GM10248 (cell line): ENCODE data around the gene RBM20.

Experiments used
- CTCF ChIA-PET: fragments of 300-600 bp; sonication (Branson Sonifier 250); formaldehyde crosslinking; extraction: SDS; loops from one replicate; lab custom pipeline; 2021; ENCODE audit warnings: antibody characterized with exemption; lab: Yijun Ruan, JAX
- POLR2A ChIA-PET: fragments of 350-650 bp; sonication (Branson Sonifier 250); formaldehyde crosslinking; extraction: SDS; loops from one replicate; lab custom pipeline; 2020; ENCODE audit warnings: antibody characterized with exemption; lab: Yijun Ruan, JAX
- DNase-seq: peaks from one replicate; pipeline ENCODE4 v3.0.0; 2012; ENCODE audit errors: extremely low spot score
- TF ChIP-seq, protein P1 (sequence below): IDR thresholded peaks from 2 replicates; pipeline ENCODE4 v1.5.1; 2012; ENCODE audit warnings: mild to moderate bottlenecking, low read depth; ENCODE audit errors: extremely low read depth, missing control alignments, control extremely low read depth

The RBM20 gene

DNA sequence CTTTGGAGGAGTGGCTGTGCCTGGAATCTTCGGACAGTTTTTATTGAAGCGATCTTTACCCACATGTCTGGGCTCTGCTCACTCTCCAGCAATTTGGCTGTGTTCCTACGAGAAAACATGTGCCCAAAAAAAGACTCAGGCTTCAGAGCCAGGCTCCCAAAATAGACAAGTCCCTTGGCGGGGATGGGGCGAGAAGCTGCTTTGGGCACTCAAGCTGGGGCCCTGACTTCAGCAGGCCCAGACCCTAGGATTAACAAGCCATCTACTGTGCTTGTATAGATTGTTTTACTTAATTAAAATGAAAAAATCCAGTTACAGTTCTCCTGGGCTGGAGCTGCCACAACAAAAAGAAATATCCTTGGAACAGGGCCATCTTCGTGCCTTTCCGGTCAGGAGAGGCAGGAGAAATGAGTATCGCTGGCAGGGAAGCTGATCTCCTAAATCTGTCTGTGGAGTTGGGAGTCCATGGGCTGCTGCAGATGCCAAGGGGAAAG lies 176.2 kb downstream of the RBM20 start:
- DNase-seq: no peak
- CTCF ChIA-PET: interaction anchor here (0.7 to 8.0 kb wide), 4 partner anchors 13 to 24 kb away, joined by 3 to 55 read pairs (median 3); no protein-coding TSS in a partner anchor
- POLR2A ChIA-PET: no interaction called here
- TF ChIP-seq, protein P1, sequence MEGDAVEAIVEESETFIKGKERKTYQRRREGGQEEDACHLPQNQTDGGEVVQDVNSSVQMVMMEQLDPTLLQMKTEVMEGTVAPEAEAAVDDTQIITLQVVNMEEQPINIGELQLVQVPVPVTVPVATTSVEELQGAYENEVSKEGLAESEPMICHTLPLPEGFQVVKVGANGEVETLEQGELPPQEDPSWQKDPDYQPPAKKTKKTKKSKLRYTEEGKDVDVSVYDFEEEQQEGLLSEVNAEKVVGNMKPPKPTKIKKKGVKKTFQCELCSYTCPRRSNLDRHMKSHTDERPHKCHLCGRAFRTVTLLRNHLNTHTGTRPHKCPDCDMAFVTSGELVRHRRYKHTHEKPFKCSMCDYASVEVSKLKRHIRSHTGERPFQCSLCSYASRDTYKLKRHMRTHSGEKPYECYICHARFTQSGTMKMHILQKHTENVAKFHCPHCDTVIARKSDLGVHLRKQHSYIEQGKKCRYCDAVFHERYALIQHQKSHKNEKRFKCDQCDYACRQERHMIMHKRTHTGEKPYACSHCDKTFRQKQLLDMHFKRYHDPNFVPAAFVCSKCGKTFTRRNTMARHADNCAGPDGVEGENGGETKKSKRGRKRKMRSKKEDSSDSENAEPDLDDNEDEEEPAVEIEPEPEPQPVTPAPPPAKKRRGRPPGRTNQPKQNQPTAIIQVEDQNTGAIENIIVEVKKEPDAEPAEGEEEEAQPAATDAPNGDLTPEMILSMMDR: no peak

GRCh38 chr10:110821508-110821907 lies 177.4 kb downstream of the RBM20 start:
- DNase-seq: no peak
- TF ChIP-seq, protein P1: no peak
- ChIA-PET CTCF (interaction anchor here (0.6 to 8.0 kb wide), 7 partner anchors 13 to 149 kb away, joined by 3 to 55 read pairs (median 3); no protein-coding TSS in a partner anchor), POLR2A (interaction anchor here (1.2 kb wide), 1 partner anchor 21 kb away, joined by 4 read pairs; no protein-coding TSS in a partner anchor)

DNA sequence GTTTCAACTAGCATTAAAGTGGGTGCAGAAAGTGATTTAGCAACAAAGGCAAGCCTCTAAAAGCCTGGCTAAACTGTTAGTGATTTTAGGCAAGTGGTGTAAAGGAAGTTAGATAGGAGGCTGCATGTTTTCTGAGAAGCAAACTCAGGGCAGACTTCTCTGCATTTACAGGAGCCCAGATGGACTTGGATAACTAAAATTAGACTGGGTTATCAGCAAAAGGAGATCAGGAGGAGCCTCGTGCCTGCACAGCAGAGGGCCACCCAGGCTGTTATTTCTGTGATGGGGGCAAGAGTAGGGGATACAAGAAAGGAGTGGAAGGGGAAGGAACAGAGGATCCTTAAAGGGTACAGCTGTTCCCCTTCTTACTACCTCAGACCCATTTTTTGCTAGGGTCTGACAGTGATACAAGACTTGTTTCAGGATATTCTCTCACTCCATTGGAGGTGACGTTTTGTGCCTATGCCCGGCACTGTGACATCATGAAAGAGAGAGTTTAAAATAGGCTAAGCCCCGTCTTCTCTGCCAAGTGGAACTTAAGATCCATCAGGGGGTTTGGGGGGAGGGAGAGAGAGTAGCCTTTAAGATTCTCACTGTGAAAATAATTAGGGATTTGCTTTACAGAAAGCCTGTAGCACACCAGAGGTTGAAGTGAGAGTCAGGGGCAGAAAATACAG lies 178.0 kb downstream of the RBM20 start:
- TF ChIP-seq, protein P1: no peak
- CTCF ChIA-PET: interaction anchor here (1.1 to 8.0 kb wide), 7 partner anchors 15 to 150 kb away, joined by 3 to 55 read pairs (median 3); no protein-coding TSS in a partner anchor
- POLR2A ChIA-PET: interaction anchor here (1.2 kb wide), 1 partner anchor 20 kb away, joined by 4 read pairs; no protein-coding TSS in a partner anchor
- DNase-seq: no peak

GRCh38 chr10:110822712-110823311 lies 178.7 kb downstream of the RBM20 start:
- CTCF ChIA-PET: interaction anchor here (1.1 to 8.0 kb wide), 8 partner anchors 10 to 150 kb away, joined by 3 to 55 read pairs (median 3); no protein-coding TSS in a partner anchor
- DNase-seq: no peak
- TF ChIP-seq, protein P1: no peak
- POLR2A ChIA-PET: no interaction called here

GRCh38 chr10:110824152-110824441 lies 180.0 kb downstream of the RBM20 start:
- TF ChIP-seq, protein P1: no peak
- CTCF ChIA-PET: interaction anchor here (0.9 to 8.0 kb wide), 6 partner anchors 9 to 151 kb away, joined by 3 to 55 read pairs (median 3); partner anchors contain the start of gene PDCD4
- no peak for DNase-seq
- POLR2A ChIA-PET: no interaction called here

GRCh38 chr10:110824660-110825059 lies 180.5 kb downstream of the RBM20 start:
- DNase-seq: no peak
- TF ChIP-seq, protein P1: no peak
- ChIA-PET POLR2A (no interaction called here), CTCF (interaction anchor here (0.9 to 1.5 kb wide), 4 partner anchors 17 to 47 kb away, joined by 3 read pairs; partner anchors contain the start of gene PDCD4)
